Muscle of leg (tissue), 11 donors: ENCODE results near the gene BGLAP. TPM values are rescaled to one million over a fixed set of nuclear protein-coding genes. Genes with fewer than 3 reads are reported as not detected.
A peak's percentile ranks its signal among the peaks of the same experiment; 100 is the strongest.

ENCODE experiments used
- DNase-seq: peaks from one replicate; pipeline ENCODE4 v3.0.0; 2013
- H3K27ac ChIP-seq: one replicate; pipeline ENCODE4 v1.5.1; 2013; ENCODE audit warnings: mild to moderate bottlenecking, low read length, control low read depth
- H3K27me3 ChIP-seq: one replicate; pipeline ENCODE4 v1.6.1; 2013; ENCODE audit warnings: low read length; ENCODE audit not compliant: control insufficient read depth, insufficient read depth
- H3K36me3 ChIP-seq: one replicate; pipeline ENCODE4 v1.6.1; 2013; ENCODE audit warnings: low read length; ENCODE audit not compliant: control insufficient read depth, insufficient read depth
- H3K4me1 ChIP-seq: one replicate; pipeline ENCODE4 v1.6.1; 2013; ENCODE audit warnings: low read length; ENCODE audit not compliant: control insufficient read depth, insufficient read depth
- H3K4me3 ChIP-seq: one replicate; pipeline ENCODE4 v1.5.1; 2013; ENCODE audit warnings: low read length, control low read depth
- H3K9me3 ChIP-seq: replicated peaks from 2 replicates; pipeline ENCODE4 v1.6.1; 2013; ENCODE audit warnings: low read depth, low read length; ENCODE audit not compliant: control insufficient read depth
- WGBS: methylation state at CpG from one replicate; pipeline ENCODE4 v1.1.5; 2013; ENCODE audit warnings: missing lambda C conversion rate; ENCODE audit not compliant: insufficient coverage; 5-methylcytosine and 5-hydroxymethylcytosine counted together
- polyA plus RNA-seq, 8 donors: library from polyadenylated mRNA; unstranded; fragments of 120-200 nt; gene quantifications; one replicate each; pipeline versions ENCODE4 v1.2.1 to v1.2.3, GENCODE V29; 2013; ENCODE audit warnings: inconsistent platforms in 1 of 8, low replicate concordance in 1 of 8; ENCODE audit not compliant: insufficient read length in 8 of 8, insufficient read depth in 1 of 8
- total RNA-seq: library from RNA; stranded (reverse); fragments of 120-200 nt; gene quantifications from one replicate; pipeline ENCODE4 v1.2.4, GENCODE V29; 2013

BGLAP gene
- total and polyA plus RNA-seq, 9 donors: 0.55 to 3.5 (median 1.3) TPM

DNA sequence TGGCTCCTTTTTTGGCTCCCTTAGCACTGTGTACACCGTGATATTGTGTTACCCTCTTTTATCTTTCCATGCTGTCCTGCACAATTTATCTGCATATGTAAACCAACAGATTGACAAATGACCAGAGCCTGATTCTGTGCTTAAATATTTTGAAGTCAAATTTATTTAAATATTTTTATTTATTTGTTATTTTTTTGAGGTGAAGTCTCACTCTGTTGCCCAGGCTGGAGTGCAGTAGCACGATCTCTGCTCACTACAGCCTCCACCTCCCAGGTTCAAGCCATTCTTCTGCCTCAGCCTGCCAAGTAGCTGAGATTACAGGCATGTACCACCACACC is 16.3 kb upstream of the BGLAP start:
- peaks cover 64% of the 10 kb centered on the region for H3K36me3 ChIP-seq

DNA sequence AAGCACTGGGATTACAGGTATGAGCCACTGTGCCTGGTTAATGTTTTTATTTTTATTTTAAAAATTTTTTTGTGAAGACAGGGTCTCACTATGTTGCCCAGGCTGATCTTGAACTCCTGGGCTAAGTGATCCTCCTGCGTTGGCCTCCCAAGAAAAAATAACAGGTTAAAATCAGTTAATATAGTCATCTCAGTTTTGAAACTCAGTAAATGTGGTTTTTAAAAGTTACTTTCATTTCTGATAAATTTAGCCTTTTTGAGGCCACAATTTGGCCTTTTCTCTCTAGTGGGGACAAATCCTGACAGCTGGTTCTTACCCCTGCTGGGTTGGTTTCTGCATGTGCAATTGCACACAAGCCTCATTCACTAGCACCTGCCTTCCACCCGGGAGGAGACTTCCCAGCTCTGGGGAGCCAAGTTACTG is 15.9 kb upstream of the BGLAP start:
- Histone ChIP-seq H3K27ac (no peak overlapping the region), H3K4me3 (no peak overlapping the region), H3K4me1 (peaks cover 7% of the 10 kb centered on the region), H3K36me3 (peaks cover 60% of the 10 kb centered on the region), H3K9me3 (no peaks in the 10 kb centered on the region), H3K27me3 (no peaks in the 10 kb centered on the region)
- no CpG with 5 or more reads among the region's 2 CpGs for WGBS
- no peak for DNase-seq

More for the DNA sequence above, 16.3 kb upstream of the BGLAP start:
- no peaks in the 10 kb centered on the region for H3K9me3 ChIP-seq
- H3K4me1 ChIP-seq: peaks cover 7% of the 10 kb centered on the region
- H3K4me3 ChIP-seq: no peak overlapping the region
- DNase-seq: no peak
- WGBS: no CpG with 5 or more reads among the region's 2 CpGs
- H3K27me3 ChIP-seq: no peaks in the 10 kb centered on the region
- no peak overlapping the region for H3K27ac ChIP-seq

DNA sequence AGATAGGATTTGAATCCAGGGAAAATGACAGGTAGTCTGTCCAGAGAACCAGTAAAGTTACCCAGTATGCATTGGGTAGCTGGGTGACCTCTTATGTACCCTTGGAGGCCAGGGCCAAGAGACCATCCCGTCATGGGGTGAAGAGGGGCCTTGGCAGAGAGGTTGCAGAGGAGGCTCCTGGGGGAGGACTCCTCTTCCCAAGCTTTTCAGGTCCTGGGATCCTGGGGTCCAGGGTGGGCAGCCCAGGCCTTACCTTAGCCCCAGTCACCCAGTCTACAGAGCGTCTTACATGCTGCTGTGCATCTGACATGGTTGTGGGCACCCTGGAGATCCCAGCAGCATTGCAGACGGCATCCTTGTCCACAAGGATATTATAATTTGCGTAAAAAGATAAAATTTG is 15.2 kb upstream of the BGLAP start:
- H3K9me3 ChIP-seq: no peaks in the 10 kb centered on the region
- no peak overlapping the region for H3K4me3 ChIP-seq
- H3K27ac ChIP-seq: no peak overlapping the region
- 100% methylated on average over 2 of the region's 4 CpGs for WGBS
- H3K36me3 ChIP-seq: peaks cover 55% of the 10 kb centered on the region
- no peaks in the 10 kb centered on the region for H3K27me3 ChIP-seq
- no peak for DNase-seq
- peaks cover 7% of the 10 kb centered on the region for H3K4me1 ChIP-seq

DNA sequence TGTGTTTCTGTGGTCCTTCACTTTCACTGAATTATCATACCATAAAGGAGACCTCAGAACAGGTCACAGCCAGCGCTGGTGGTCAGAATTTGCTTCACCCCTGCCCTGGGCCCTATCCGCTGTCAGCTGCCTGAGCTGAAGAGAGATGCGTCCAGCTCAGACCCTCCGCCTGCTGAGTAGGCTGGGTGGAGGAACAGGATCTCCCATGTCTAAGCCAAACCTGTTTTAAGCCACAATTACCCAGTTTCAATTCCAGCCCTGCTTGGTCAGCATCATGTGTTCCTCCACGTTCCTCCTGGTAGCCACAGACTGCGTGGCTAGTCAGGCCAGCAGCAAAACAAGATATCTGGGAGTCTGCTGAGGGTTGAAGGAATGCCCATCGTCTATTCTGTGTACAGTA is 13.5 kb upstream of the BGLAP start:
- Histone ChIP-seq H3K27me3 (no peaks in the 10 kb centered on the region), H3K36me3 (peaks cover 50% of the 10 kb centered on the region), H3K4me3 (no peak overlapping the region), H3K4me1 (peaks cover 7% of the 10 kb centered on the region), H3K9me3 (no peaks in the 10 kb centered on the region), H3K27ac (no peak overlapping the region)
- 79% methylated on average over 3 of the region's 7 CpGs for WGBS
- DNase-seq: peak; percentile 54

DNA sequence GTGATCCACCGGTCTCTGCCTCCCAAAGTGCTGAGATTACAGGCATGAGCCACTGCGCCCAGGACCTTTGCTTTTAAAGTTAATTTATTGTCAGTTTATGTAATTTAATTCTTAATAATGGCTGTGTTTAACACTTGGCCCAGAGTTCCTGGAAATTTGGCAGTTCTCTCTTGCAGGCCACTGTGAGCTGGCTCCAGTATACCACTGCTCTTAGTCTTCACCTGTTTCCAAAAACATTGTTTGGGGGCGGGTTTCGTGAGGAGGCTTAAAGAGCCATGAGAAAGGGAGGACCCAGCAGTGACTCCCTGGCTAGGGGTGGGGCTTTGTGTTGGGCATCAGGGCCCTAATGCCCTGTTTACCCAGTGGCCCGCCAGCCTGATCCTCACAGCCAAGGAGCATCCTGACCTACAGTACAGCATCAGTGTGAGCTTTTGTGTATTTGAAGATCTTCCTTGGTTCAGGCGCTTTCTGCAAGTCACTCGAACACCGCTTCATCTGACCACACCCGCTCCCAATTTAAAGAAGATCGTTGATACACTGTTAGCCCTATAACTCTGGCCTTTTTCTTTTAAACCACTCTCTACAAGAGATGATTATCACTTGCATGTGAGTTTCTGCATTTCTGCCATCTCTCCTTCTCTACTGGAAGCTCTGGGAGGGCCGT is 12.0 kb upstream of the BGLAP start:
- H3K36me3 ChIP-seq: peaks cover 57% of the 10 kb centered on the region
- DNase-seq: peak; percentile 62
- WGBS: 52% methylated on average over 9 of the region's 11 CpGs
- peaks cover 7% of the 10 kb centered on the region for H3K4me1 ChIP-seq
- H3K4me3 ChIP-seq: no peak overlapping the region
- peak overlapping the region; percentile 64 for H3K27ac ChIP-seq
- H3K9me3 ChIP-seq: no peaks in the 10 kb centered on the region
- H3K27me3 ChIP-seq: no peaks in the 10 kb centered on the region

DNA sequence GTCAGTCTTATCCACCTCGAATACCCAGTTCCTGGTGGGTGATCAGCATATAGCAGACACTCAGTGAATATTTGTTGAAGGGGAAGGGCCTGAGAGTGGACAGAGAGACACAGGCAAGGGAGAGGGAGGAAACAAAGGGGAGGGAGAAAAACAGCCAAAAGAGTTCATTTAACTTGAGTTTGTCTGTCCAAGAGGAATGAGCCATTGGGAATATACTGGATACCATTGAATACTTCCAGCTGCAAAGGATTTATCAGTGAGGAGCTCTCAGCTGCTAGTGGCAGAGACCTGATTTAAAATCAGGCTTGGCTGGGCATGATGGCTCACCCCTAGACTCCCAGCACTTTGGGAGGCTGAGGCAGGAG is 11.5 kb upstream of the BGLAP start:
- Histone ChIP-seq H3K4me3 (no peak overlapping the region), H3K27me3 (no peaks in the 10 kb centered on the region), H3K9me3 (no peaks in the 10 kb centered on the region), H3K36me3 (peaks cover 56% of the 10 kb centered on the region), H3K4me1 (peaks cover 7% of the 10 kb centered on the region), H3K27ac (peak overlapping the region; percentile 64)
- DNase-seq: peak; percentile 92
- WGBS: 17% methylated on average over 1 of the region's 1 CpG

DNA sequence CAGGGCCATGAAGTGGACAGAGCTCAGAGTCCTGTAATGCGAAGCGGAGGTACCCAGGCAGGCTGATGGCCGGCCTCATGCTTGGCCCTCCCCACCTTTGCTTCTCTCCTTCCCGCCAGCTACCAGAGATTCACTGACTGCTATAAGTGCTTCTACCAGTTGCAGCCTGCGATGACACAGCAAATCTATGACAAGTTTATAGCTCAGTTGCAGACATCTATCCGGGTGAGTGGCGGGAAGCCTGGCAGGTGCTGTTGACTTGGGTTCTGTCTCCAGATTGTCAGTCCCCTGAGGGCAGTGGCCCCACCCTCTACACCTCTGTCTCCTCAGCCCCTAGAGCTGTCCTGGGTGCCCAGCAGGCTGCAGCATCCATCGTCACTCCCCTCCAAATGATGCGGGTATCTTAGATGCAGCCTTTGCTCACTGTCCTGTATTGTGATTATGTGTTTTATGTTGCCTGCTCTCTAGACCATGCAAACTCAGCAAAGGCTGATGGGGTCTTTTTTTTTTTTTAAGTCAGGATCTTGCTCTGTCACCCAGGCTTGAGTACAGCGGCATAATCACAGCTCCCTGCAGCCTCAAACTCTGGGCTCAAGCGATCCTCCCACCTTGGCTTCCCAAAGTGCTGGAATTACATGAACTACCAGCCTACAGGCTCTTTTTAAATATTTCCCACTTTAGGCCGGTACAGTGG is 9.6 kb upstream of the BGLAP start:
- DNase-seq: no peak
- H3K36me3 ChIP-seq: peaks cover 60% of the 10 kb centered on the region
- H3K9me3 ChIP-seq: no peaks in the 10 kb centered on the region
- H3K27me3 ChIP-seq: no peaks in the 10 kb centered on the region
- no peak overlapping the region for H3K4me3 ChIP-seq
- 94% methylated on average over 9 of the region's 12 CpGs for WGBS
- H3K27ac ChIP-seq: no peak overlapping the region
- H3K4me1 ChIP-seq: peaks cover 7% of the 10 kb centered on the region

DNA sequence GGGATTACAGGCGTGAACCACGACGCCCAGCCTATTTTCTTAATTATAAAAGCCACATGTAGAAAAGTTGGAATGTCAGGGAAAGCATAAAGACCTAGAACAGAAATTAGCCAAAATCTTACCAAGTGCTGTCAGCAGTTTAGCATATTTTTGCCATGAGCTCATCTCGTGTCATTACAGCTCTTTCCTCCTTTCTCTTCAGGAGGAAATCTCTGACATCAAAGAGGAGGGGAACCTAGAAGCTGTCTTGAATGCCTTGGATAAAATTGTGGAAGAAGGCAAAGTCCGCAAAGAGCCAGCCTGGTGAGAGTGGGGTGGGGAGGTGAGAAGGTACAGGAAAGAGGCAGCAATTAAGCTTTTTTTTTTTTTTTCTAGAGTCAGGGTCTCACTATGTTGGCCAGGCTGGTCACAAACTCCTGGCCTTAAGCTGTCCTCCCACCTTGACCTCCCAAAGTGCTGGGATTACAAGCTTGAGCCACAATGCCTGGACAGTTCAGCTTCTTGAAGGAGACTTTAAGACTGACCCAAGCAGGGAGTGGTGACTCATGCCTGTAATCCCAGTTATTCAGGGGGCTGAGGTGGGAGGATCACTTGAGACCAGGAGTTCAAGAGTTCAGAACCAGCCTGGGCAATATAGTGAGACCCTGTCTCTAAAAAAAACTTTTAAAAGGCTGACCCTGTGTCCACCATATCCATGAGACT is 8.4 kb upstream of the BGLAP start:
- H3K27me3 ChIP-seq: no peaks in the 10 kb centered on the region
- DNase-seq: no peak
- no peak overlapping the region for H3K27ac ChIP-seq
- no peaks in the 10 kb centered on the region for H3K9me3 ChIP-seq
- H3K4me1 ChIP-seq: peaks cover 7% of the 10 kb centered on the region
- H3K4me3 ChIP-seq: no peak overlapping the region
- H3K36me3 ChIP-seq: peaks cover 63% of the 10 kb centered on the region
- 100% methylated on average over 1 of the region's 5 CpGs for WGBS

DNA sequence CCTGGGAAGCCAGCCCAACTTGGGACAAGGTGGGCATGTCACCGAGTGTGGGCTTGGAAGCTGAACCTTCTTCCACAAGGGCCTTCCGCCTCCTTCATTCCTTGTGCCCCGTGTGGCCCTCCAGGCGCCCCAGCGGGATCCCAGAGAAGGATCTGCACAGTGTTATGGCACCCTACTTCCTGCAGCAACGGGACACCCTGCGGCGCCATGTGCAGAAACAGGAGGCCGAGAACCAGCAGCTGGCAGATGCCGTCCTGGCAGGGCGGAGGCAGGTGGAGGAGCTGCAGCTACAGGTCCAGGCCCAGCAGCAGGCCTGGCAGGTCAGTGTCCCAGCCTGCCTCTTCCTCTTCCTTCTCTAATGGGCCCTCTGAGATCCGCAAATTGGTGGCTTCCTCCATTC is 5.8 kb upstream of the BGLAP start:
- Histone ChIP-seq H3K9me3 (no peaks in the 10 kb centered on the region), H3K4me1 (no peaks in the 10 kb centered on the region), H3K36me3 (peaks cover 69% of the 10 kb centered on the region), H3K27ac (no peak overlapping the region), H3K27me3 (no peaks in the 10 kb centered on the region), H3K4me3 (no peak overlapping the region)
- DNase-seq: no peak
- WGBS: 90% methylated on average over 12 of the region's 12 CpGs

DNA sequence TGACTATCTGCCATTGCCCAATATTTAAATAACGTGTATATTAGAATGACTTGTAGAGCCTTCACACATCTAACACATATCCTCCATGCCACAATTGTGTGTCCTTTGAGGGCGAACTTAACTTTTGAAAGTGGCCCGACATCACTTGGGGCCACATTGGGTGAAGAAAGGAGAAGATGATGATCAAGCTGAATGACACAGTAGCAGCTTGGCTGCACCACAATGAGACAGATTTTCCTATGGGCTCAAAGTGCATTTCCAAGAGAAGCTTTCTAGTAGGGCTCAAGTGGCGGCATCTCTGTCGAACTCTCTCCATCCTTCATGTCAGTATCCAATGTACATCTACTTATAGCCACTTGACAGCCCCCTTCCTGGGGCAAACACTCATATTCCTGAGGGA is 3.7 kb upstream of the BGLAP start:
- H3K4me1 ChIP-seq: no peaks in the 10 kb centered on the region
- no peaks in the 10 kb centered on the region for H3K27me3 ChIP-seq
- H3K9me3 ChIP-seq: no peaks in the 10 kb centered on the region
- no peak for DNase-seq
- 91% methylated on average over 4 of the region's 5 CpGs for WGBS
- no peak overlapping the region for H3K4me3 ChIP-seq
- H3K36me3 ChIP-seq: peaks cover 72% of the 10 kb centered on the region
- no peak overlapping the region for H3K27ac ChIP-seq
